ENCODE results near the gene PMFBP1.

PMFBP1 gene

GRCh38 chr16:72120026-72120425 is 51.9 kb downstream of the PMFBP1 start:
- H3K27ac Mint-ChIP-seq = no peak overlapping the region
- peaks cover 0 to 3% of the 10 kb centered on the region in 2 donors for H3K4me1 Mint-ChIP-seq (ENCODE audit: low read depth in 2 of 2)
- DNase-seq = no peak
- H3K27me3 Mint-ChIP-seq = no peaks in the 10 kb centered on the region
- ATAC-seq (replicated peaks) = no peak
- H3K4me3 Mint-ChIP-seq = no peak overlapping the region
- no peaks in the 10 kb centered on the region for H3K36me3 Mint-ChIP-seq (ENCODE audit: insufficient read depth)
- no peaks in the 10 kb centered on the region for H3K9me3 Mint-ChIP-seq

- no peak overlapping the region for H3K4me3 Mint-ChIP-seq
- DNase-seq (no peak), ATAC-seq (replicated peaks) (no peak)
- H3K27ac Mint-ChIP-seq = no peak overlapping the region
- no peaks in the 10 kb centered on the region for H3K4me1 Mint-ChIP-seq (ENCODE audit: low read depth in 2 of 2)
- H3K27me3 Mint-ChIP-seq = no peaks in the 10 kb centered on the region
- H3K36me3 Mint-ChIP-seq (ENCODE audit: insufficient read depth) = peaks cover 43% of the 10 kb centered on the region
- H3K9me3 Mint-ChIP-seq = no peaks in the 10 kb centered on the region
These were observed 58.4 kb downstream of the PMFBP1 start for GRCh38 chr16:72113616-72113945.

- DNase-seq (no peak), ATAC-seq (replicated peaks) (no peak)
- H3K9me3 Mint-ChIP-seq = no peaks in the 10 kb centered on the region
- peaks cover 47% of the 10 kb centered on the region for H3K36me3 Mint-ChIP-seq (ENCODE audit: insufficient read depth)
- H3K4me1 Mint-ChIP-seq (ENCODE audit: low read depth in 2 of 2) = no peaks in the 10 kb centered on the region
- no peak overlapping the region for H3K4me3 Mint-ChIP-seq
- peak overlapping the region in 1 of 2 donors; percentile 8 for H3K27ac Mint-ChIP-seq
- no peaks in the 10 kb centered on the region for H3K27me3 Mint-ChIP-seq
These were observed 58.9 kb downstream of the PMFBP1 start for GRCh38 chr16:72112906-72113615.

GRCh38 chr16:72112452-72112792 is 59.5 kb downstream of the PMFBP1 start:
- H3K27ac Mint-ChIP-seq = no peak overlapping the region
- no peak for ATAC-seq (replicated peaks)
- H3K27me3 Mint-ChIP-seq = no peaks in the 10 kb centered on the region
- no peaks in the 10 kb centered on the region for H3K9me3 Mint-ChIP-seq
- no peak for DNase-seq
- no peak overlapping the region for H3K4me3 Mint-ChIP-seq
- H3K4me1 Mint-ChIP-seq (ENCODE audit: low read depth in 2 of 2) = no peaks in the 10 kb centered on the region
- H3K36me3 Mint-ChIP-seq (ENCODE audit: insufficient read depth) = peaks cover 53% of the 10 kb centered on the region

- H3K27me3 Mint-ChIP-seq = no peaks in the 10 kb centered on the region
- no peaks in the 10 kb centered on the region for H3K4me1 Mint-ChIP-seq (ENCODE audit: low read depth in 2 of 2)
- no peaks in the 10 kb centered on the region for H3K9me3 Mint-ChIP-seq
- ATAC-seq (replicated peaks) (no peak), DNase-seq (no peak)
- no peak overlapping the region for H3K27ac Mint-ChIP-seq
- peaks cover 59% of the 10 kb centered on the region for H3K36me3 Mint-ChIP-seq (ENCODE audit: insufficient read depth)
- H3K4me3 Mint-ChIP-seq = no peak overlapping the region
These were observed 60.1 kb downstream of the PMFBP1 start for GRCh38 chr16:72111657-72112451.

GRCh38 chr16:72110662-72111615 is 61.0 kb downstream of the PMFBP1 start:
- no peaks in the 10 kb centered on the region for H3K9me3 Mint-ChIP-seq
- H3K27ac Mint-ChIP-seq = no peak overlapping the region
- no peak overlapping the region for H3K4me3 Mint-ChIP-seq
- H3K27me3 Mint-ChIP-seq = no peaks in the 10 kb centered on the region
- DNase-seq (no peak), ATAC-seq (replicated peaks) (no peak)
- H3K36me3 Mint-ChIP-seq (ENCODE audit: insufficient read depth) = peaks cover 67% of the 10 kb centered on the region
- H3K4me1 Mint-ChIP-seq (ENCODE audit: low read depth in 2 of 2) = no peaks in the 10 kb centered on the region

GRCh38 chr16:72109966-72110530 is 61.9 kb downstream of the PMFBP1 start:
- Mint-ChIP-seq H3K27ac (no peak overlapping the region), H3K9me3 (no peaks in the 10 kb centered on the region), H3K4me3 (no peak overlapping the region), H3K4me1 (ENCODE audit: low read depth in 2 of 2) (no peaks in the 10 kb centered on the region), H3K36me3 (ENCODE audit: insufficient read depth) (peaks cover 74% of the 10 kb centered on the region), H3K27me3 (no peaks in the 10 kb centered on the region)
- DNase-seq (no peak), ATAC-seq (replicated peaks) (no peak)

- no peak overlapping the region for H3K27ac Mint-ChIP-seq
- no peaks in the 10 kb centered on the region for H3K27me3 Mint-ChIP-seq
- ATAC-seq (replicated peaks) (no peak), DNase-seq (no peak)
- no peak overlapping the region for H3K4me3 Mint-ChIP-seq
- no peaks in the 10 kb centered on the region for H3K9me3 Mint-ChIP-seq
- peaks cover 81% of the 10 kb centered on the region for H3K36me3 Mint-ChIP-seq (ENCODE audit: insufficient read depth)
- no peaks in the 10 kb centered on the region for H3K4me1 Mint-ChIP-seq (ENCODE audit: low read depth in 2 of 2)
These were observed 62.7 kb downstream of the PMFBP1 start for GRCh38 chr16:72109300-72109699.

GRCh38 chr16:72108353-72109102 is 63.4 kb downstream of the PMFBP1 start:
- no peak overlapping the region for H3K4me3 Mint-ChIP-seq
- no peak for ATAC-seq (replicated peaks)
- H3K27ac Mint-ChIP-seq = no peak overlapping the region
- no peaks in the 10 kb centered on the region for H3K4me1 Mint-ChIP-seq (ENCODE audit: low read depth in 2 of 2)
- H3K27me3 Mint-ChIP-seq = no peaks in the 10 kb centered on the region
- peaks cover 82% of the 10 kb centered on the region for H3K36me3 Mint-ChIP-seq (ENCODE audit: insufficient read depth)
- H3K9me3 Mint-ChIP-seq = no peaks in the 10 kb centered on the region
- no peak for DNase-seq

GRCh38 chr16:72107371-72107770 is 64.6 kb downstream of the PMFBP1 start:
- Mint-ChIP-seq H3K27me3 (no peaks in the 10 kb centered on the region), H3K27ac (no peak overlapping the region), H3K4me3 (no peak overlapping the region), H3K9me3 (no peaks in the 10 kb centered on the region), H3K36me3 (ENCODE audit: insufficient read depth) (peaks cover 82% of the 10 kb centered on the region), H3K4me1 (ENCODE audit: low read depth in 2 of 2) (no peaks in the 10 kb centered on the region)
- DNase-seq = no peak
- no peak for ATAC-seq (replicated peaks)

GRCh38 chr16:72105978-72106377 is 66.0 kb downstream of the PMFBP1 start:
- no peaks in the 10 kb centered on the region for H3K4me1 Mint-ChIP-seq (ENCODE audit: low read depth in 2 of 2)
- no peak overlapping the region for H3K4me3 Mint-ChIP-seq
- H3K36me3 Mint-ChIP-seq (ENCODE audit: insufficient read depth) = peaks cover 82% of the 10 kb centered on the region
- no peak for DNase-seq
- ATAC-seq (replicated peaks) = no peak
- no peaks in the 10 kb centered on the region for H3K9me3 Mint-ChIP-seq
- H3K27ac Mint-ChIP-seq = no peak overlapping the region
- H3K27me3 Mint-ChIP-seq = no peaks in the 10 kb centered on the region

- peaks cover 86% of the 10 kb centered on the region for H3K36me3 Mint-ChIP-seq (ENCODE audit: insufficient read depth)
- no peaks in the 10 kb centered on the region for H3K9me3 Mint-ChIP-seq
- no peaks in the 10 kb centered on the region for H3K27me3 Mint-ChIP-seq
- DNase-seq (no peak), ATAC-seq (replicated peaks) (no peak)
- no peaks in the 10 kb centered on the region for H3K4me1 Mint-ChIP-seq (ENCODE audit: low read depth in 2 of 2)
- H3K4me3 Mint-ChIP-seq = no peak overlapping the region
- H3K27ac Mint-ChIP-seq = peak overlapping the region in 1 of 2 donors; percentile 54
These were observed 67.0 kb downstream of the PMFBP1 start for GRCh38 chr16:72104905-72105304.

- Mint-ChIP-seq H3K36me3 (ENCODE audit: insufficient read depth) (peaks cover 86% of the 10 kb centered on the region), H3K27me3 (no peaks in the 10 kb centered on the region), H3K27ac (peak overlapping the region in 1 of 2 donors; percentile 46), H3K4me3 (no peak overlapping the region), H3K9me3 (no peaks in the 10 kb centered on the region), H3K4me1 (ENCODE audit: low read depth in 2 of 2) (peaks cover 10 to 12% of the 10 kb centered on the region in 2 donors)
- ATAC-seq (replicated peaks) (no peak), DNase-seq (no peak)
These were observed 70.8 kb downstream of the PMFBP1 start for GRCh38 chr16:72101195-72101594.

Data from effector memory CD8-positive, alpha-beta T cell (primary cell).